Measurements from ENCODE around the gene G6PC3. TPM values are rescaled to one million over a fixed set of nuclear protein-coding genes. Genes with fewer than 3 reads are reported as not detected.

The G6PC3 gene
- total and polyA plus RNA-seq, 2 donors (not counting 3 experiments of a cell fraction or from before 2014, with no cell fraction given), result 78.4 to 194 TPM

- no peaks in the 10 kb centered on the region for H4K20me1 ChIP-seq (replicated peaks; ENCODE audit: control insufficient read depth, extremely low read depth, insufficient read depth, low read length)
- peak; percentile 50 for DNase-seq (ENCODE audit: low read depth, low spot score)
- no peaks in the 10 kb centered on the region for H3K9me1 ChIP-seq (replicated peaks; ENCODE audit: control insufficient read depth, extremely low read depth, insufficient read depth, low read length)
- CTCF ChIA-PET, result interaction anchor here (0.6 to 3.0 kb wide), 11 partner anchors 8 to 177 kb away, joined by 3 to 18 read pairs (median 4); partner anchors contain the start of genes G6PC3 and HDAC5
- no peaks in the 10 kb centered on the region for H3K9me3 ChIP-seq (replicated peaks; ENCODE audit: control insufficient read depth, insufficient read depth, low read length)
- H3K79me2 ChIP-seq (ENCODE audit: control insufficient read depth, insufficient read depth, low read length), result no peaks in the 10 kb centered on the region
- intact Hi-C loops (cut with micrococcal nuclease), result no loop called here
- H3K4me3 ChIP-seq (replicated peaks in 1 of 3; ENCODE audit: insufficient read depth in 1 of 3, low read depth in 1 of 3, low read length in 3 of 3), result no peak overlapping the region
- dilution Hi-C loops (cut with MboI; ENCODE audit: extremely low pct_ligation_motif_present, low sequenced_read_pairs), result no loop called here
- no peak overlapping the region for H3K4me2 ChIP-seq (ENCODE audit: insufficient read depth, low read length)
- H3K27me3 ChIP-seq (ENCODE audit: control insufficient read depth in 2 of 2, insufficient read depth in 2 of 2, low read length in 2 of 2), result no peaks in the 10 kb centered on the region
- H2AFZ ChIP-seq (ENCODE audit: low read depth, low read length), result no peak overlapping the region
- H3K27ac ChIP-seq (ENCODE audit: insufficient read depth, low read depth, low read length), result no peak overlapping the region
- no TSS peak for BruUV-seq (replicated peaks)
- peaks cover 6% of the 10 kb centered on the region for H3K4me1 ChIP-seq (ENCODE audit: control insufficient read depth, extremely low read depth, insufficient read depth, low read length)
- H3K36me3 ChIP-seq (ENCODE audit: control insufficient read depth in 2 of 2, extremely low read depth in 1 of 2, insufficient read depth in 2 of 2, low read length in 2 of 2), result peaks cover 3 to 19% of the 10 kb centered on the region in 2 experiments
- TF ChIP-seq POLR2A (IDR thresholded peaks at IDR 0.05; ENCODE audit: low read depth, low read length) (no peak), GATA2 (IDR thresholded peaks at IDR 0.05; ENCODE audit: insufficient read depth, insufficient read length, low read depth, low read length) (no peak), MAX (IDR thresholded peaks at IDR 0.05; ENCODE audit: insufficient read depth, insufficient read length) (no peak), POLR2AphosphoS5 (IDR thresholded peaks at IDR 0.05; ENCODE audit: insufficient read depth, low read depth, low read length) (no peak), CTCF (IDR thresholded peaks at IDR 0.05; ENCODE audit: extremely low read depth in 1 of 2, insufficient read depth in 1 of 2, low read depth in 1 of 2, low read length in 2 of 2) (no peak), EZH2 (IDR thresholded peaks at IDR 0.05; ENCODE audit: borderline replicate concordance, low read depth, low read length, severe bottlenecking) (no peak), JUN (IDR thresholded peaks at IDR 0.05; ENCODE audit: borderline replicate concordance, insufficient read depth, insufficient read length, low read depth) (no peak), MYC (IDR thresholded peaks at IDR 0.05; ENCODE audit: low read depth, low read length) (no peak), FOS (IDR thresholded peaks at IDR 0.05; ENCODE audit: borderline replicate concordance, insufficient read depth, low read length) (no peak)
- no peak overlapping the region for H3K9ac ChIP-seq (replicated peaks; ENCODE audit: extremely low read depth, insufficient read depth, low read length)
- peak; percentile 86 for FAIRE-seq
- POLR2A ChIA-PET, result no interaction called here
These were observed 16.1 kb downstream of the G6PC3 start for GRCh38 chr17:44086364-44087311.

Measured in endothelial cell of umbilical vein (primary cell).